Mesenchymal stem cell (in vitro differentiated cells and primary cell): ENCODE results near the gene PNMA8C.

Experiments used
- DNase-seq: peaks from one replicate; pipeline ENCODE4 v3.0.0-alpha.2; 2013
- H2AFZ ChIP-seq: one replicate; pipeline ENCODE4 v1.6.1; 2013; ENCODE audit warnings: low read depth, mild to moderate bottlenecking, control low read depth, inconsistent platforms, low read length, moderate library complexity
- H2AK5ac ChIP-seq: 2 replicates; pipeline ENCODE4 v1.6.1; 2013; ENCODE audit warnings: low read length, moderate library complexity, mild to moderate bottlenecking, inconsistent platforms; ENCODE audit not compliant: severe bottlenecking
- H2BK120ac ChIP-seq: one replicate; pipeline ENCODE4 v1.6.1; 2013; ENCODE audit warnings: low read depth, mild to moderate bottlenecking, inconsistent platforms, low read length, moderate library complexity
- H2BK12ac ChIP-seq, 2 experiments: one replicate each; pipeline ENCODE4 v1.6.1; 2013; ENCODE audit warnings: inconsistent platforms in 2 of 2, low read length in 2 of 2, mild to moderate bottlenecking in 2 of 2, moderate library complexity in 2 of 2, control low read depth in 1 of 2
- H2BK15ac ChIP-seq: one replicate; pipeline ENCODE4 v1.6.1; 2013; ENCODE audit warnings: mild to moderate bottlenecking, low read depth, inconsistent platforms; ENCODE audit not compliant: poor library complexity, severe bottlenecking
- H2BK5ac ChIP-seq: 2 replicates; pipeline ENCODE4 v1.6.1; 2013; ENCODE audit warnings: low read depth, mild to moderate bottlenecking, low read length, control low read depth, inconsistent platforms; ENCODE audit not compliant: poor library complexity, severe bottlenecking
- H3K14ac ChIP-seq, 2 experiments: one replicate each; pipeline ENCODE4 v1.6.1; 2013; ENCODE audit warnings: inconsistent platforms in 2 of 2, low read length in 2 of 2, control low read depth in 1 of 2, mild to moderate bottlenecking in 1 of 2, moderate library complexity in 1 of 2
- H3K18ac ChIP-seq, 2 experiments: one replicate each; pipeline ENCODE4 v1.6.1; 2013; ENCODE audit warnings: inconsistent platforms in 2 of 2, low read length in 2 of 2, control low read depth in 1 of 2, low read depth in 1 of 2, mild to moderate bottlenecking in 1 of 2
- H3K23ac ChIP-seq, 2 experiments: one replicate each; pipeline ENCODE4 v1.6.1; 2013; ENCODE audit warnings: inconsistent platforms in 2 of 2, low read length in 2 of 2, mild to moderate bottlenecking in 2 of 2, moderate library complexity in 2 of 2, control low read depth in 1 of 2
- H3K27ac ChIP-seq: 2 replicates; pipeline ENCODE4 v1.5.1; 2013; ENCODE audit warnings: mild to moderate bottlenecking, moderate library complexity, low read length, control low read depth, inconsistent platforms; ENCODE audit not compliant: poor library complexity, severe bottlenecking
- H3K27me3 ChIP-seq, 2 experiments: 2 replicates each; pipeline versions ENCODE4 v1.6.1 to v1.7.0; 2013; ENCODE audit warnings: low read length in 2 of 2, mild to moderate bottlenecking in 2 of 2, moderate library complexity in 2 of 2, control low read depth in 1 of 2, inconsistent platforms in 1 of 2; ENCODE audit not compliant: control insufficient read depth in 1 of 2, insufficient read depth in 1 of 2
- H3K36me3 ChIP-seq, 2 experiments: 2 replicates each; pipeline versions ENCODE4 v1.6.1 to v1.7.0; 2013; ENCODE audit warnings: low read length in 2 of 2, control low read depth in 1 of 2, inconsistent platforms in 1 of 2, low read depth in 1 of 2, mild to moderate bottlenecking in 1 of 2; ENCODE audit not compliant: insufficient read depth in 2 of 2, control insufficient read depth in 1 of 2
- H3K4ac ChIP-seq, 2 experiments: one replicate each; pipeline ENCODE4 v1.6.1; 2013; ENCODE audit warnings: inconsistent platforms in 2 of 2, low read length in 2 of 2, mild to moderate bottlenecking in 2 of 2, moderate library complexity in 2 of 2, control low read depth in 1 of 2, low read depth in 1 of 2
- H3K4me1 ChIP-seq: 2 replicates; pipeline ENCODE4 v1.6.1; 2013; ENCODE audit warnings: low read depth, low read length, control low read depth; ENCODE audit not compliant: control insufficient read depth, insufficient read depth
- H3K4me2 ChIP-seq: 2 replicates; pipeline ENCODE4 v1.6.1; 2013; ENCODE audit warnings: low read length, mild to moderate bottlenecking, inconsistent platforms; ENCODE audit not compliant: poor library complexity, severe bottlenecking
- H3K4me3 ChIP-seq, 2 experiments: 2 replicates each; pipeline versions ENCODE4 v1.5.1 to v1.7.0; 2013; ENCODE audit warnings: low read length in 2 of 2, mild to moderate bottlenecking in 2 of 2, control low read depth in 1 of 2, low read depth in 1 of 2; ENCODE audit not compliant: insufficient read depth in 1 of 2
- H3K79me1 ChIP-seq: replicated peaks from 2 replicates; pipeline ENCODE4 v1.6.1; 2013; ENCODE audit warnings: mild to moderate bottlenecking, control low read depth, low read length, inconsistent platforms; ENCODE audit not compliant: poor library complexity, severe bottlenecking
- H3K9ac ChIP-seq: 2 replicates; pipeline ENCODE4 v1.7.0; 2013; ENCODE audit warnings: mild to moderate bottlenecking, low read length, moderate library complexity
- H3K9me3 ChIP-seq: 2 replicates; pipeline ENCODE4 v1.7.0; 2013; ENCODE audit warnings: mild to moderate bottlenecking, low read length; ENCODE audit not compliant: control insufficient read depth
- H4K8ac ChIP-seq: one replicate; pipeline ENCODE4 v1.6.1; 2013; ENCODE audit warnings: inconsistent platforms, mild to moderate bottlenecking, low read length, moderate library complexity
- H4K91ac ChIP-seq: one replicate; pipeline ENCODE4 v1.6.1; 2013; ENCODE audit warnings: mild to moderate bottlenecking, low read length, inconsistent platforms
- WGBS: methylation state at CpG from one replicate; pipeline ENCODE4 v1.1.7; 2013; ENCODE audit warnings: mixed read lengths; 5-methylcytosine and 5-hydroxymethylcytosine counted together

PNMA8C gene

DNA sequence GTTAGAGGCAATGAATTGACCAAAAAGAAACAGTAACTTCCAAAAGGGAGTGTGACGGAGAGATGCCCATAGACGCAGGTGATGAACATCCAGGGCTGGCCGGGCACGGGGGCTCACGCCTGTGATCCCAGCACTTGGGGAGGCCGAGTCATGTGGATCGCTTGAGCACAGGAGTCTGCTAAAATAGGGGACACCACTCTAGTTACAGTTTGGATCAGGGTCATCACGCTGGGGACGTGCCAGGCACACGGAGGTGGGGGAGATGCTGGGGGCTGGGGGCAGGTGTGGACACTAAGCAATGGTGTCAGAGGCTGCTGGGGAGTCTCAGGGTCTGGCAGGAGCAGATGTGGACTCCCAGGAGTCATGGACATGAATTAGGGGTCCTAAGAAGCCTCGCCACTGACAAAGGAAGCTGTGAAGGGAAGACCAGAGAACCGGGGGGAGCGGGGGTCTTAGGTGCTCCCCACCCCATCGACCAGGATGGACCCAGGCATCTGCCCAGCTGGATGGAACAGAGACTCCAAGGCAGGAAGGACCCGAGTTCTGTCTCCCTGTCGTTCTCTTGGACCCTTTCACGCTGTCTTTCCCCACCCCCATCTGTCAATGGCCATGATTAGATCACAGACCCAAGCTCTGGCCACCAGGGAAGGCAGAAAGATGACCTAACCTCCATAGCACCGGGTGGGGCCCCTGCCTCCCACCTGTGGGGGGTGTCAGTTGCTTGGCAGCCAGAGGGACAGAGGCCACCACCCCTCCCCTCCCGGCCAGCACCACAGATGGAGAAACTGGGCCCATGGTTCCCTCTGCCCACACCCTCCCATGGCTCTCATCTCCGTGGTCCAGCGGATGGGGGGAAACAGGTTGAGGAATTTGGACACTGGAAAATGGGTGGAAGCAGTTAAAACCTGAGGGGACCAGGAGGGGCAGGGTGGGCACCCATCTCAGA, 35.0 kb downstream of the PNMA8C start:
- Histone ChIP-seq H3K79me1 (peaks cover 10% of the 10 kb centered on the region), H3K4me3 (no peak overlapping the region), H3K4me2 (no peak overlapping the region), H4K8ac (peak overlapping the region; percentile 63), H3K4me1 (peaks cover 10% of the 10 kb centered on the region), H3K14ac (peak overlapping the region in 1 of 2 experiments; percentile 6), H3K27ac (no peak overlapping the region), H2BK5ac (no peak overlapping the region), H3K4ac (peak overlapping the region in 1 of 2 experiments; percentile 75), H2BK12ac (peak overlapping the region; percentile 64 to 80), H3K27me3 (no peaks in the 10 kb centered on the region), H3K9ac (peak overlapping the region; percentile 72), H3K36me3 (peaks cover 42 to 51% of the 10 kb centered on the region in 2 experiments), H2AK5ac (no peak overlapping the region), H4K91ac (peak overlapping the region; percentile 78), H2BK120ac (peak overlapping the region; percentile 77), H2AFZ (no peak overlapping the region), H3K18ac (peak overlapping the region in 1 of 2 experiments; percentile 84), H2BK15ac (no peak overlapping the region), H3K23ac (no peak overlapping the region), H3K9me3 (peaks cover 7% of the 10 kb centered on the region)
- no peak for DNase-seq
- WGBS: 87% methylated on average over 20 of the region's 21 CpGs

GRCh38 chr19:46392837-46393236, 35.9 kb downstream of the PNMA8C start:
- H4K8ac ChIP-seq: peak overlapping the region; percentile 93
- peaks cover 18% of the 10 kb centered on the region for H3K79me1 ChIP-seq
- peak overlapping the region in 1 of 2 experiments; percentile 59 for H3K4me3 ChIP-seq
- H2AFZ ChIP-seq: no peak overlapping the region
- no peak overlapping the region for H2BK15ac ChIP-seq
- H3K9ac ChIP-seq: peak overlapping the region; percentile 72
- no peak overlapping the region for H3K27ac ChIP-seq
- peaks cover 7% of the 10 kb centered on the region for H3K9me3 ChIP-seq
- DNase-seq: no peak
- peaks cover 10% of the 10 kb centered on the region for H3K4me1 ChIP-seq
- peak overlapping the region in 1 of 2 experiments; percentile 2 for H3K4ac ChIP-seq
- no peak overlapping the region for H3K14ac ChIP-seq
- H3K27me3 ChIP-seq: no peaks in the 10 kb centered on the region
- peak overlapping the region; percentile 77 for H2BK120ac ChIP-seq
- 81% methylated on average over 3 of the region's 4 CpGs for WGBS
- no peak overlapping the region for H3K4me2 ChIP-seq
- H2BK5ac ChIP-seq: no peak overlapping the region
- no peak overlapping the region for H3K23ac ChIP-seq
- H4K91ac ChIP-seq: no peak overlapping the region
- peaks cover 51 to 60% of the 10 kb centered on the region in 2 experiments for H3K36me3 ChIP-seq
- H2AK5ac ChIP-seq: no peak overlapping the region
- peak overlapping the region in 1 of 2 experiments; percentile 80 for H2BK12ac ChIP-seq
- H3K18ac ChIP-seq: peak overlapping the region; percentile 58 to 84

GRCh38 chr19:46392252-46392801, 36.4 kb downstream of the PNMA8C start:
- H3K4ac ChIP-seq: peak overlapping the region; percentile 2 to 35
- H3K18ac ChIP-seq: peak overlapping the region; percentile 31 to 89
- H3K36me3 ChIP-seq: peaks cover 56 to 65% of the 10 kb centered on the region in 2 experiments
- peak overlapping the region; percentile 79 to 80 for H2BK12ac ChIP-seq
- H4K91ac ChIP-seq: peak overlapping the region; percentile 92
- H3K4me1 ChIP-seq: peaks cover 10% of the 10 kb centered on the region
- H2AK5ac ChIP-seq: no peak overlapping the region
- peak overlapping the region; percentile 77 for H2BK120ac ChIP-seq
- peak overlapping the region in 1 of 2 experiments; percentile 59 for H3K4me3 ChIP-seq
- no peak overlapping the region for H3K14ac ChIP-seq
- peak; percentile 90 for DNase-seq
- no peak overlapping the region for H3K23ac ChIP-seq
- H3K79me1 ChIP-seq: peaks cover 21% of the 10 kb centered on the region
- H2AFZ ChIP-seq: no peak overlapping the region
- peak overlapping the region; percentile 72 for H3K9ac ChIP-seq
- peak overlapping the region; percentile 90 for H2BK15ac ChIP-seq
- H3K9me3 ChIP-seq: peaks cover 7% of the 10 kb centered on the region
- no peak overlapping the region for H2BK5ac ChIP-seq
- H3K27ac ChIP-seq: no peak overlapping the region
- no peak overlapping the region for H3K4me2 ChIP-seq
- peak overlapping the region; percentile 93 for H4K8ac ChIP-seq
- no peaks in the 10 kb centered on the region for H3K27me3 ChIP-seq
- WGBS: 15% methylated on average over 18 of the region's 21 CpGs
